Adrenal gland (tissue), 5 donors: ENCODE results near the gene HES6.

Experiments used
- POLR2A ChIP-seq, 2 donors: fragments of 450-650 bp; IDR thresholded peaks; one replicate each; pipeline ENCODE4 v1.6.1; 2017; ENCODE audit warnings: antibody characterized with exemption in 2 of 2, mild to moderate bottlenecking in 2 of 2, moderate library complexity in 1 of 2
- TF ChIP-seq, protein P1 (sequence below), 6 experiments: fragments of 450-650 bp in 4 of 6; fragments of 200-600 bp in 2 of 6; sonication (generic) in 1 of 6; IDR thresholded peaks; 1 replicate in 5 of 6; 2 replicates in 1 of 6; pipeline versions ENCODE4 v1.5.1 to v1.8.0; 2016 to 2021; ENCODE audit warnings: antibody characterized with exemption in 6 of 6, mild to moderate bottlenecking in 2 of 6, moderate library complexity in 1 of 6
- donor health status: DM: no; HTN: no; CAD: no.

DNA sequence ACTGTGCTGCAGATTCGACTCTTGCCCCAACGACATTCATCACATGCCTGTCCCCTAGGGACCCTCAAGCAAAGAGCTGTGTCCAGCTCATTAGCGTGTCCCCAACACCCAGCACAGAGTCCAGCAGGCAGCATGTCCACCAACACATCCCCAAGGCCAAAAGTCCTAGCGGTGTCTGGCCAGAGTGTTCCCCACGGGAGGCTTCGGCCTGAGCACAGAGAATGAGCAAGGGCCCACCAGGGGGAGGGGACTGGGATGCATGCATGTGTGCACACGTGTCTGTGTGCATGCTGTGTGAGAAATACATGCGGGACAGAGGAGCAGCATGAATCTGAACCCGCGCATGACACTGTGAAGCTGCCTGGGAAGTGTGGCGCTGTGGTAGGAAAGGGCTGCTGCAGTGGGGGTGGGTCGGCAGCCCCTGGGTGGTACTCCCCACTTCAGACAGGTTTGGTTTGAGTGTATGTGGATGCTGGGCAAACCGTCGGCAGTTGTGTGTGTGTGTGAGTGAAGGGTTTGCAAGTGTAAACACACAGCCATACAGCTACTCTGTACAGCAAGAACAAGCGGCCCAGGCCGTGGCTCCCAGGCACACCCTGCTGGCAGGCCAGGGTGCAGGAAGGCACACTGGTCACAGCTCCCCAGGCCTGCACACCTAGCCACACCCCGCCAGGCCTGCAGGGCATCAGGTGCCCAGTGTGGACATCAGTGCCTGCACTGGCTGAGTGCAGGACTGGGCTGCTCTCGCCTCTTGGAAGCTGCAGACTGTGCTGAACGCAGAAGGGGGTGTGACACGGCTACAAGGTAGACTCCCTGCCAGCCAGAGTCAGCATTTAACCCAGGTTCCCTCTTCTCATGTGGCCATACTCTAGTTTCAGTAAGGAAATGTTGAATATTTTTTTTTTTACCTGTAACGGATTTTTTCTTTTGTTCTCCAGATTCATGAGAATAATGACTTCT, 19.5 kb upstream of the HES6 start:
- TF ChIP-seq, protein P1, sequence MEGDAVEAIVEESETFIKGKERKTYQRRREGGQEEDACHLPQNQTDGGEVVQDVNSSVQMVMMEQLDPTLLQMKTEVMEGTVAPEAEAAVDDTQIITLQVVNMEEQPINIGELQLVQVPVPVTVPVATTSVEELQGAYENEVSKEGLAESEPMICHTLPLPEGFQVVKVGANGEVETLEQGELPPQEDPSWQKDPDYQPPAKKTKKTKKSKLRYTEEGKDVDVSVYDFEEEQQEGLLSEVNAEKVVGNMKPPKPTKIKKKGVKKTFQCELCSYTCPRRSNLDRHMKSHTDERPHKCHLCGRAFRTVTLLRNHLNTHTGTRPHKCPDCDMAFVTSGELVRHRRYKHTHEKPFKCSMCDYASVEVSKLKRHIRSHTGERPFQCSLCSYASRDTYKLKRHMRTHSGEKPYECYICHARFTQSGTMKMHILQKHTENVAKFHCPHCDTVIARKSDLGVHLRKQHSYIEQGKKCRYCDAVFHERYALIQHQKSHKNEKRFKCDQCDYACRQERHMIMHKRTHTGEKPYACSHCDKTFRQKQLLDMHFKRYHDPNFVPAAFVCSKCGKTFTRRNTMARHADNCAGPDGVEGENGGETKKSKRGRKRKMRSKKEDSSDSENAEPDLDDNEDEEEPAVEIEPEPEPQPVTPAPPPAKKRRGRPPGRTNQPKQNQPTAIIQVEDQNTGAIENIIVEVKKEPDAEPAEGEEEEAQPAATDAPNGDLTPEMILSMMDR (IDR thresholded peaks at IDR 0.05), result no peak
- no peak for TF ChIP-seq POLR2A (IDR thresholded peaks at IDR 0.05)
